GM21723 (cell line): ENCODE results near the gene ZMPSTE24.

Experiments
- ATAC-seq: cut with Tn5 transposase; IDR thresholded peaks from one replicate; pipeline ENCODE4 v1.9.1; 2021; ENCODE audit warnings: mild to moderate bottlenecking, moderate library complexity; ENCODE audit not compliant: unreplicated experiment

Gene ZMPSTE24

DNA sequence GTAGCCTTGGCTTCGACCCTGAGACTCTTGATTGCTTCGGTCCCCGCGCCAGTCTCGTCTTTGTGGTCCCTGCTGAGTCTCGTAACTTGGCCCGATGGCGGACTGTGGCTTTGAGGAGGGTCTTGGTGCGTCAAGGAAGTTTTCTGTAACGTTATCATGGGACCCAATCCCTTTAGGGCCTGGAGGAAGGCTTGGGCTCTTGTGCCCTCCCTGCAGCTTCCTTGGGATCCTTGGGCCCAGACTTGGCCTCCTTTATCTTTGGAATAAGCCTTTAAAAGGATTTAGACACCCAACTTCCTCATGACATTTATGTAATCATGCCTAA is 371 bp downstream of the ZMPSTE24 start:
- no peak for ATAC-seq

DNA sequence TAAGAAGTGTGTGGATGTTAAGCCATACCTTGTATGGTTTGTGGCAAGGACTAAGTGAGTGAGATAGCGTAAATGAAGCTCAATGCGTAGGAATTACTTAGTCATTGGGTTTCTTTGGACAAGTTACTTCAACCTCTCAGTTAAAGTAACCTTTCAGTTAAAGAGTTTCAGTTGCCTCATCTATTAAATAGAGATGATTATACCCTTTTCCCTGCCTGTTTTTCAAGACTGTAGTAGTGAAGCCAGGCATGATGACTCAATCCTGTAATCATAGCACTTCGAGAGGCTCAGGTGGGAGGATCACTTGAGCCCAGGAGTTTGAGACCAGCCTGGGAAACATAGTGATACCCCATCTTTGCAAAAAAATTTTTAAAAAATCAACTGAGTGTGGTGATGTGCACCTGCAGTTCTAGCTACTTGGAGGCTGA is 6.3 kb downstream of the ZMPSTE24 start:
- ATAC-seq = no peak

DNA sequence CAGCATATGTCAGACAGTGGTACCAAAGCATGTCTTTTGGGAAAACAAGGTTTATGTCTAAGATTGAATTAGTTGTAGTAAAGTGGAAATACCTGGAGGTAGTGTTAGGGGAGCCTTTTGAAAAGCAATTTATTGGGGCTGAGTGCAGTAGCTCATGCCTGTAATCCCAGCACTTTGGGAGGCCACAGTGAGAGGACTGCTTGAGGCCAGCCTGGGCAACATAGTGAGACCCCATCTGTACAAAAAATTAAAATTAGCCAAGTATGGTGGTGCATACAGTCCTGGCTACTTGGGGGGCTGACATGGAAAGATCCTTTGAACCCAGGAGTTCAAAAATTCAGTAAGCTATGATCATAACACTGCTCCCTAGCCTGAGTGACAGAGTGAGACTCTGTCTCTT is 7.3 kb downstream of the ZMPSTE24 start:
- no peak for ATAC-seq

DNA sequence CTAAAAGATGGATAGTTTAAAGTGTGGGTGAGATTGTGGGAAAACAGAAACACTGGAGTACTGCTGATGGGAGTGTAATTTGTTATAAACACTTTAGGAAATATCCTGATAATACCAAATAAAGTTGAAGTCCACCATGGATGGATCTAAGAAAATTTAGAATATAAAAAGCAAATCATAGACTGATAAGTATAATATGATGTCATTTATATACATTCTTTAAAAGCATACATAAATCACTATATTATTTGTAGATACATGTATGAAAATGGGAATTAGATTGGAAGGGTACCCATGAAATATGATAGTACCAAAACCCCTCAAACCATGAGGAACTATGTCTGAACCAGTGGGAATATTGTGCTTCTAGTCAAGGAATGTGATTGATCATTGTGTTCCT is 7.9 kb downstream of the ZMPSTE24 start:
- ATAC-seq = no peak

DNA sequence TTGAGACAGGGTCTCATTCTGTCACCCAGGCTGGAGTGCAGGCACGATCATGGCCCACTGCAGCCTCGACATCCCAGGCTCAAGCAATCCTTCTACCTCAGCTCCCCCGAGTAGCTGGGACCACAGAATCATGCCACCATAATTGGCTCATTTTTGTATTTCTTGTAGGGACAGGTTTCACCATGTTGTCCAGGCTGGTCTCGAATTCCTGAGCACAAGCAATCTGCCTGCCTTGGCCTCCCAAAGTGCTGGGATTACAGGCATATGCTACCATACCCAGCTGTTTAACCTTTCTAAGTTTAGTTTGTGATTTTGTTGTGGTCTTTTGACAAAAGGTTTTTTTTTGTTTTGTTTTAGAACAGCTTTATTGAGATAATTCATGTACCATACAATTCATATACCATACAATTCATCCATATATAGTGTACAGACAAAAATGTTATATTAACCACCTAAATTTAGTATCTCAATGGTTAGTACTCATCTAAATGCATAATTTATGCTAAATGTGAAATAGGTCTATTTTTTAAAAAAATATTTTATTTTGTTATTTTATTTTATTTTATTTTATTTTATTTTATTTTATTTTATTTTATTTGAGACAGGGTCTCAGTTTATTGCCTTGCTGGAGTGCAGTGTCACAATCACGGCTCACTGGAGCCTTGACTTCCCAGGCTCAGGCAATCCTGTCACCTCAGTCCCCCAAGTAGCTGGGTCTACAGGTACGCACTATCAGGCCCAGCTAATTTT is 8.9 kb downstream of the ZMPSTE24 start:
- no peak for ATAC-seq

DNA sequence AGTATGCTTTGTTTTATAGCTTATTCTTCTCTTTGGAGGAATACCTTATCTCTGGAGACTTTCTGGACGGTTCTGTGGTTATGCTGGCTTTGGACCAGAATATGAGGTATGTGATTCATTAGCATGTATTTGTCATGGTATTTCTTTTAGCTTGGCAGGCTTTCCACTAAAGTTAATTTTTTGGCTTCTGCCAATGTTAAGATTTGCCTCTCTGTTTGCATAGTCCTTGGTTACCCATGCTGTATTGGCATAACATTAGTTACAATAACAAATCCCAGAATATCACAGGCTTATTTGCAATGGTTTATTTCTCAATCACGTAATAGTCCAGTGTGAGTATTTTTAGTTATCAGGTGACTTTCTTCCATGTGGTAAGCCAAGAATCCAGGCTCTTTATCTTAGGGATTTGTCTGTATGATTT is 9.7 kb downstream of the ZMPSTE24 start:
- ATAC-seq = no peak

DNA sequence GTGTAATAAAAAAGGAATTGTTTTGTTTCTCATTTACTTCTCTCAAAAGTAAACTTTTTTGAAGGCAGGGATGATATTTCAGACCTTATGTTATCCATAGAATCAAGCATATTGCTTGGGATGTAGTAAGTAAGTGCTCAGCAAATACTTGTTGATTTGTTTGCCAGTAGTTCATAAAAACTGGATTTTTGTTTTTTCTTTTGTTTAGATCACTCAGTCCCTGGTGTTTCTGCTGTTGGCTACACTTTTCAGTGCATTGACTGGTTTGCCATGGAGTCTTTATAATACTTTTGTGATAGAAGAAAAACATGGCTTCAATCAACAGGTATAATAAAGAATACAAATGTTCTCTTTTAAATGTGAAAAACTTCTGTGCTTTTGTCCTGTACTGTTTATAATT is 10.2 kb downstream of the ZMPSTE24 start:
- ATAC-seq = no peak

DNA sequence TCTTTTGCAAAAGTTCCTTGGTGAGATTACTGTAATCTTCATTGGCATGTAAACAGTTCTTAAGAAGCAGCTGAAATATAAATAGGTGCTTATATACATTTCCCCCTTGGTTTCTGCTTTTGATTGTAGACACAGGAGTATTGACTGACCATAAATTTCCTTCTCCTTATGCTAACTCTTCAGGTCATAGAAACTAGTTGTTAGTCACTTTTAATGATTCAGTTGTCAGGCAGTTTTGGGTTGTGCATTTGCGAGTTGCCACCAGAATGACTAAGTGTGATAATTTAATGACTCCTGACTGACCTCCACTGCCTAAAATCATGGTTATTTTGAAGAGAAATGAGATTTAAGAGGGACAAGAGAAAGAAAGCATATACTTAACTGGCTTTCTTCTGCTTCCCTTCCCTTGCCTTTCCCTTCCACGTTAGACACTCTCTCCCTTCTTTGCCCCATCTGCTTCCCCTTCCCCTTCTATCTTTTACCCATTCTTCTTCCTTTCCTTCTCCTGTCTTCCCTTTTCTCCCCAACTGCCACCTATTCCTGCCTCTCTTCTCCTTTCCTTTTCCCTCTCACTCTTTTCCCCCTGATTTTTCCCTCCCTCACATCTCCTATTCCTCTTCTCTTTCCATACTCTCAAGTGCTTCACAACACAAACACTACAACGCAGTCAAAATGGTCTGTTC is 12.3 kb downstream of the ZMPSTE24 start:
- ATAC-seq = no peak

DNA sequence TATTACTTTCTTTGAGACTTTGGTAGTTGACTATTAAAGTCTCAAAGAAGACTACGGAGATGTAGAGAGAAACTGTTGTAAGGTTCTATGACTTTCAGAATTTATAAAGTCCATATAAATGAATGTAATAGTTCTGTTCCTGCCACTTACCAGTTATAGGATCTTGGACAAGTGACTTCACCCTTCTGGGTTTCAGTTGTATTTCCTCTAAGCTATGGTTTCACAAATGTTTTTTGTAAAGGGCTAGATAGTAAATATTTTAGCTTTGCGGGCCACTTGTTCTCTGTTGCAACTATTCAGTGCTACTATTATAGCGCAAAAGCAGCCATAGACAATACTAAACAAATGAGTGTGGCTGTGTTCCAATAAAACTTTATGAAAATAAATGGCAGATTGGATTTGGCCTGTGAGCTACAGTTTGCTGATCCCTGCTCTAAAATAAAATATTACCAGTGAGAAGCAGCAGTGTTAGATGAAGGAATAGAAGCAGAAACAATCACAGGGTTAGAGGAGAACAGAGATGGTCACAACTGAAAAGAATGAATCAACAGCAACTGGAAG is 14.7 kb downstream of the ZMPSTE24 start:
- ATAC-seq = no peak

DNA sequence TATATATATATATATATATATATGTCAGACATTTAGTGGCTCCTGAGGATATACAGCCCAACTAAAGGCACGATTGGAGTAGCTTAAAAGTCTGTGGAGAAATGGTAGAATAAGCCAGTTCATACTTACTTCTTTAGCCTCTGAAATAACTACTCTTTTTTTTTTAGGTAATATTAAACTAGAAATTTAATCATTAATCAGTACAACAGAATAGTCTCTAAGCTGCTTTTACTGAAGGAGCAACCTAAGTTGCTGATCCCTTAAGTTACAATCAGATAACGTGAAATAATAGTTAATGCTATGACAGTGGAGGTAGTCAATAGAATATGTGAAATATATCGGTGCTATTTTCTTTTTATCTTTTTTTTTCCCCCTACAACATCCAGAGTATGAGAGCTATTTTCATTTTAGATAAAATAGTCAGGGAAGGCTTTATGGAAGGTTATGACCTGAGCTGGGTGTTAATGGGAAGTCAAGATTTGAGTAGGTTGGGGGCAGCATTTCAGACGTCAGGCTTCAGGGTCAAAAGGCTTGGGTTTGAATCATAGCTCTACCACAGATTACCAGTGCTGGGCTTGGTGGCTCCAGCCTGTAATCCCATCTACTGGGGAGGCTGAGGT is 15.6 kb downstream of the ZMPSTE24 start:
- ATAC-seq = no peak

DNA sequence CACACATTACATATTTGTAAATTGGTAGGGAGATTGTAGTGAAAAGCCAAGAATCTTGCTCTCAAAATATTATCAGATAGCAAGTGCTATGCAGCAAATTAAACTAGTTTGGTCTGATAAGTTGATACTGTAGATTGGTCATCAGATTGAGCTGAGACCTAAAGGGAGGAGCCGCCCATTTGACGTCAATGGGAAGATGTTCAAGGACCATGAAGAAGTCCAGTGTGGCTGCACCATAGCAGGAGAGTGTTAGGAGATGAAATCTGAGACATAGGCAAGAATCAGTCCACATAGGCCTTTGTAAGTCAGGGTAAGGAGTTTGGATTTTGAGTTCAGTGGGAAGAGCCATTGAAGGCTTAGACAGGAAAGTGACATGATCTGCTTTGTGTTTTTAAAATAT is 16.3 kb downstream of the ZMPSTE24 start:
- no peak for ATAC-seq

DNA sequence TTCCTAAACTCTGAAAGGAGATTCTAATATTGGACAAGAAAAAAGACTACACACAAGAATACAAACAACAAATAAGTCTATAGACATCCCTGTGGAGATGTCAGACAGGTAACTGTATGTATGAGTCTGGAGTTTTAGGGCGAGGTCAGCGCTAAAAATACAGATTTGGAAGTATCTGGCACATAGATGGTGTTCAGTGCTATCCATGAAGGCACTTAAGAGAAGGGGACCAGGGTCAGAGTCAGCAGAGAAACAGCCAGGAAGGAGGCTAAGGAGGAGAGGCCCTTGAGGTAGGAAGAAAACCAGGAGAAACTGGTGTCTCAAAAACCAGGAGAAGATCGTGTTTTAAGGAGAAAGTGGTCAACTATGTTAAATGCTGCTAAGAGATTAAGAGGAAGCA is 18.1 kb downstream of the ZMPSTE24 start:
- ATAC-seq = no peak

DNA sequence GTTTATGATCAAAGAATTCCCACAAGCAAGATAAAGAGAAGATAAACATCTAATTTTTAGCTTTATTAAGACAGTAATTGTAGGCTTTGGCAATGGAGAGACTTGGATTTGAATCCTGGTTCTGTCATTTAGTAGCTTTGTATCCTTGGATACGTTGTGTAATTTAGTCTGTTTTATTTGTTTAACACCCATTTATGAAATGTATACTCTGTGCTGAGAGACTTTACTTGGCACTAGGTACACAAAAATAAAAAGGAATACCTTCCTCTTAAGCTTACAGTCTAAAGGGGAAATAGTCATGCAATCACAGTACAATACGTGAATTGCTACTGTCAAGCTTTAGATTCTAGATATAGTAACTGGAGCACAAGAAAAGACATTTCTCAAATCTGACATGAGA is 23.8 kb downstream of the ZMPSTE24 start:
- no peak for ATAC-seq

DNA sequence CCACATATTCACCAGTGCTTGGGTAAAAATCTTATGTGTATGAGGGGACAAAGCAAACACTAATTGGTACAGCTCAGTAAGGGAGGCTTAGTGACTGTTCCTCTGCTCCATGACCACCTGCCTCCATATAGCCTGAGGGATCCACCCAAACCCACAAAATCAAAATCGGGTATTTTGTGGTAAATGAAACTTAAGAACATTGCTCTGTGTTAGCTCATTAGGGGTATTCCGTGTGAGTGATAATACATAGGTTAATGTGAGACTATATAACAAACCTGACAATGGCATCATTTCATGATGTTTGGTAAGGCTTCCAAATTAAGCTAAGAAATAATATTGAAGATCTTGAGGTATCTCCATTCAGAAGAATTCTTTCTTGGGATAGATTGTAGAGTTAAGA is 33.3 kb downstream of the ZMPSTE24 start:
- no peak for ATAC-seq

DNA sequence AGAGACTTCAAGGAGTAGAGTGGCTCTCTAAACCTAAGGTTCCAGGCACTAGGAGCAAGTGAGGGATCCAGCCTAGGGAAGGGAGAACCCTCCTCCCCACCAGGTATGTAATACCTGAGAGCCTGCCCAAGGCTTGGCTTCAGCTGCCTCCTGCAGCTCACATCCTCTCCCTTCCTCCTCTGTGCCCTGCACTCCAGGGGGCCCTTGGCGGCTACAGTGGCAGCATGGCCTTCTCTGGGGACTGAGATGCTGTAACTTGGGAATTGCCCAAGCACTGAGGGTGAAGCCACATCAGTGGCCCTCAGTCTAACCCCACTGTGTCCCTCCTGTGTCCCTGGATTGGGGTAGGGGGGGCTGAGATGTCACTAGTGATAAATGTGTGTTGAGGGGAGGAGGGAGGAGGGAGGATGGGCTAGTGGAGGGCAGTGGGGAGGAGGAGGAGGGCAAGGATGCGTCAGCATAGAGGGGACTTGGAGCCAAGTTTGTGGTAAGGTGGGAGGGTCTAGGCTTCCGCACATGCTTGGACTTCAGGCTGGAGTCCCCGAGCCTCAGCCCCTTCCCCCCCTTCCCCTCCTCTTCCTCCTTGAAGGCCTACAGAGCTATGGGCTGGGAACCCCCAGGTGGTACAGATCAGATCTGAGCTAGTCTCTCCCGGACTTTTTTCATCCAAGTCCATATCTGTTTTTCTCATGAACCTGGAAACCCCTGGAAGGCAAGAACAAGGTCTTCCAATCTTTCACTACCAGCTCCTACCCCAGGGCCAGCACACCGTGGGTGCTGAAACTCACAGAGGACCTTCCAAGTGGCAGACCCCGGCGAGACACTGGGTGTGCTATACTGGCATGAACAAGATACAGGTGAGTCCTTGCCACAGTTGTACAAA is 41.6 kb downstream of the ZMPSTE24 start:
- no peak for ATAC-seq

DNA sequence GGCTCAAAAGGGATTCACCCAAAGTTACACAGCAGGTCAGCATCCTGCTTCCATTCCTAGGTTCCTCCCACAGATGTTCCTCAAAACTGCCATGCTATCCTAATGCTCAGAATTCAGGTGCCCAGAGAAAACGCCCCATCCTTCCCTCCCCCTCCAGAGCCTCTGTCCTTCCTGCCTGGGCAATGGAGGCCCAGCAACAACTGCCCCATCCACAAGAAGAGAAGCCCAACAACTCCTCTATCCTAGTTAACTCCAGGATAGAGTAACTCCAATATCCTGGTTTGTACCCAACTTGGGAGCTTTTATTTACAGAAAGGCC is 42.2 kb downstream of the ZMPSTE24 start:
- no peak for ATAC-seq

DNA sequence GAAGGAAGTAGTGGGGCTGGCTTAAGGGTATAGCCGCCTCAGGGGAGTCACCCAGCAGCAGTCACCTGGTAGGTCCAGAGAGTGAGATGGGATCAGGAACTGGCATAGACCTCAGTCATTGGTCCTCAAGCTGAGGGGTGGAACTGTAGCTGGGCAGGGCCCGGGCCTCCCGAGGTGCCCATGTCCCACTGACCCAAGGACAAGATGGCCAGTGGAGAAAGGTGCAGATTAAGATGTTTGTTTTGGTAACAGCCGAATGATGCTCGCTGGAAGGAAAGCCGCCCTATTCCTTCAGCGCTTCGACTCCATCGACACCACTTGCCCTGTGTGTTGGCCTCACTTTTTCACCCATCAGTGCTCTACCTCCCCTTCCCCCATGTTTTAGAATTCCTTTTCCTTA is 42.6 kb downstream of the ZMPSTE24 start:
- no peak for ATAC-seq

DNA sequence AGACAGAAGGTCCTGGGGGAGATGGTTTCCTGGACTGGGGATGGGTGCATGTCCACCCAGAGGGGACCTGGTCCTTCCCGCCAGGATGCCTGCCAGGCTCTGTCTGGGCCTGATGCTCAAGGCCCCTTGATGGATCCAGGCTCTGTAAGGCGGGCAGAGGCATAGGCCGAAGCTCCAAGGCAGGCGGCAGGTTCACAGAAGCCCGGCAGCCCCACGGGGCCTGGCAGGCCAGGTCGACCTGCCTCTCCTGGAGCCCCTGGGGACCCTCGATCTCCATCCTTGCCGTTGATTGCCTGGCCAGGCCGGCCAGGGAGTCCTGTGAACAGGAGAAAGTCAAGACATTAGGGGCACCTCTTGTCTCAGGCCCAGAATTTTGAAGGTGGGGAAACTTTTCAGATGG is 43.0 kb downstream of the ZMPSTE24 start:
- ATAC-seq = no peak

DNA sequence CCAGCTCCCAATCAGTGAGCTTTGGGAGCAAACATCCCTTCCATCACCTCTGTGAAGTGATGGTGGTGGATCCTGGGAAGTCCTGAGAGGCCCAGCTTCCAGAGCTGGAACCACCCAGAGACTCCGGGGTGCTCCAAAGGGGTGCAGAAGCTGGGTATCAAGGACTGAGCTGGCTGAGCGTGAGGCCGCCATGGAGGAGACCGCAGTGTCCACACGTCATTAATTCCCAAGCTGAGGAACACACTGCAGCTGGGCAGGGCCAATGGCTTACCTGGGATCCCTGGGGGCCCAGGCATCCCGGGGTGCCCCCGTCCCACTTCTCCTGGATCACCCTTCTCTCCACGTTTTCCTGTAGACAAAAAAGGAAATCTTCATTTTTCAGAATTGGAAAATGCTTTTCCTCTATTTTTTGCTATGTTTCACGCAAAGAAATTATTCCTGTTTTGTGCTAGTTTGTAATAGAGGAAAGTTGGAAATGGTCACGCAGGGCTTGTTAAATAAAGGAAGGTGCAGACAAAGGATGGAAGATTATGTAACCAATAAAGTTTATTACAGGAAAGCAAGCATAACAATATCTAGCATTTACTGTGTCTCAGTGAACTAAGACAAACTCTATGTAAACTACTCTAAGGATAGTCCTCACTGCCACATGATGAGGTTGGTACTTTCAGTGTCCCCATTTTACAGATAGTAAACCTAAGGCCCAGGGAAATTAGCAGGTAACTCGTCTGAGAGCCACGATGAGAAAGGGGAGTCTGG is 43.7 kb downstream of the ZMPSTE24 start:
- no peak for ATAC-seq

DNA sequence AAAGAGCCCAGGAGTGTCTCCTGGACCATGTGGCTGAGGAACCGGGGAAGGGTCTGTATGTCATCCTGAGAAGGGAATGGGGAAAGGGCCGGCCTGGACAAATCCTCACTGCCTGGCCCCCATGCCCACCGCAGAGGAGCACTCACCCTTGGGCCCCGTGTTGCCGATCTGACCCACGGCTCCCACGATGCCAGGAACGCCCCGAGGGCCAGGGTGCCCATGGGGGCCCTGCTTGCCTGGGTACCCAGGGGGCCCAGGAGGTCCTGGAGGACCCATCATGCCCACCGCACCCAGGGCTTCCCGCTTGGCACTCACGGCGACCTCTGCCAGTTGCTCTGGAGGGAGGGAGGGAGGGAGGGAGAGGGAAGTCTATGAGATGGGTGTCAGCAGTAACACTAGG is 44.4 kb downstream of the ZMPSTE24 start:
- ATAC-seq = no peak
